GM19351 (cell line): ENCODE results near the gene SAC3D1.
"Not testable (repeated sequence)": the region's sequence is repeated elsewhere in the genome, so short reads cannot be mapped to it uniquely, and the experiment has no call there.

ENCODE experiments used
- ATAC-seq: cut with Tn5 transposase; IDR thresholded peaks from one replicate; pipeline ENCODE4 v1.9.1; 2021; ENCODE audit warnings: mild to moderate bottlenecking, moderate library complexity; ENCODE audit not compliant: unreplicated experiment

The SAC3D1 gene

GRCh38 chr11:65040847-65041622 lies at the start of gene SAC3D1:
Gene SAC3D1 (plus strand): TSS chr11:65041210. CDS start chr11:65041293, 83 bp downstream.
- ATAC-seq, result peak; percentile 86

GRCh38 chr11:64994318-64994717 lies 46.7 kb upstream of the SAC3D1 start:
- ATAC-seq, result no peak

GRCh38 chr11:64996327-64996709 lies 44.7 kb upstream of the SAC3D1 start:
- no peak for ATAC-seq

DNA sequence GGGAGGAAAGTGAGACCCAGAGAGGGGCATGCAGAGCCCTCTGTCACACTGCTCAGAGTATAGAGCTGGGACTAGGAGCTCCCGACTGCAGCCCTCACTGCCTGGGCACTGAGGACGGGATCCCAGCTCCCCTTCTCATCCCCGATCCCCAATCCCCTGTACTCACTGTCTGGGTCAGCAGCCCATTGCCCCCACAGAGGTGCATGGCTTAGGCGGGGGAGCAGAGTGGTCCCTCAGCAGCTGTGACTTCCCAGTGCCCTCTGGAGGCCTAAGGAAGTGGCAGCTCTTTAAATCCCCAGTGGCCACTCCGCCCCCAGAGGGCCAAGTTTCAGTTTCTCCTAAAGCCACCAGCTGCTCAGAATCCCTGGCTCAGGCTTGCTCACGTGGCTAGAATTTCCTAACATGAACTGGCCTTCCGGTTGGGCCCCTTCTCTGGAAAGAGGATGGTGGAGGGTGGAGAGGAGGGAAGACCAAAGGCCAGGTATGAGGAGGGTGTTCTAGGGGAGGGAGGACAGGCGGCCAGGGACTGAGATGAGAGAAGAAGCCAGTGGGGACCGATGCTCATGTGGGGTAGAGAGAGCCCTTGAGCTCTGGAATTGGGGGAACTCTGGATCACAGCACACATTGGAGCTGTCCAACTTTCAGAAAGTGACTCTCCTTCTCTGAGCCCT lies 44.2 kb upstream of the SAC3D1 start, which contains the start of gene BATF2:
Gene BATF2 (minus strand): TSS at position 262 of the 671 bp plus-strand sequence. CDS start 57 bp downstream, at position 205.
- ATAC-seq, result no peak

DNA sequence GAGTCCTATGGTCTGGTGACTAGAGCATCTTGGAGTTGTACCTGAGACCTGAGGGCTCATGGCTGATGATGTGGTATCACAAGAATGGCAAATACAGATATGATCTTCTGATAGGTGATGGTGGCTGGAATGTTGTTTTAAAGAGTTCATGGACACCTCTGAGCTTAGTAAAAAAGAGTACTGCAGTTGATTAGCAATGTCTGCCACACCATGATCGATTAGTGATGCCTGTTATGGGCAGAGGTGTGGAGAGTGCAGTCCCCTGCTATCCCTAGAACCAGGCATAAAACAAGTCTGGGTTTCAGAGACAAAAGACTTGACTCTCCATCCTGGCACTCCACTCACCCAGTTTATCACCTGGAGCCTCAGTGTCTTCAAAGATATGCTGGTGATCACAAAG lies 42.9 kb upstream of the SAC3D1 start:
- ATAC-seq, result no peak

DNA sequence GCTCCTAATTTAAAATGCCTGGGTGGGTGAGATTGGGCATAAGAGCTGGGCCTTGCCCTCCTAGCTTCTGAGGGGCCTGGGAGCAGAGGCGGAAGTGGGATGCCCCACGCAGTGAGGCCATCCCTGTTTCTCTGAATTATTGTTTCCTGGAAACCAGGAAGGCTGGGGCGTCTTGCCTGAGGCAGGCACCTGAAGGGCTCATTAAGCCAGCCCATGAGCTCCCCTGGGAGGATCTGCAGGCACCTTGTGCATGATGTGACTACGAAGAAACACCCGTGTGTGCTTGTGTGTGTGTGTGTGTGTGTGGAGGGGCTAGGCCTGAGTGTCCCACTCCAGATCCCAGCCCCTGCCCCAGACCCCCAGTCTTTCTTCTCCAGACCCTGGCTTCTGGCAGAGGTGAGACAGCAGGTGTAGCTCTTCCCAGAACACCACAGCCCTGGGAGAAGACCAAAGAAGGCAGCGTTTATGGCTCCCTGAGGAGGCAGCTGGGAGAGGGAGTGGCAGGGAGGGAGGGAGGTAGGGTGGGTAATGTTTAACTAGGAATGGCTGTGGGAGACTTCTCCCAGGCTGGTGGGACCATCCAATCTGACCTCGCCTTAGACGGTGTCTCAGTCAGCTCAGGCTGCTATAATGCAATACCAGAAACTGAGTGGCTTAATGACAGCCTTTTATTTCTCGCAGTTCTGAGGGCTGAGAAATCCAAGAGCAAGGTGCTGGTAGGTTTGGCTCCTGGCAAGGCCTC lies 42.1 kb upstream of the SAC3D1 start:
- ATAC-seq, result no peak

GRCh38 chr11:64999478-64999877 lies 41.5 kb upstream of the SAC3D1 start:
- ATAC-seq, result no peak

GRCh38 chr11:65002706-65003105 lies 38.3 kb upstream of the SAC3D1 start:
- no peak for ATAC-seq

- no peak for ATAC-seq
Measured at GRCh38 chr11:65003282-65003681, 37.7 kb upstream of the SAC3D1 start.

- not testable (repeated sequence) for ATAC-seq
Measured at GRCh38 chr11:65003968-65004367, 37.0 kb upstream of the SAC3D1 start.

DNA sequence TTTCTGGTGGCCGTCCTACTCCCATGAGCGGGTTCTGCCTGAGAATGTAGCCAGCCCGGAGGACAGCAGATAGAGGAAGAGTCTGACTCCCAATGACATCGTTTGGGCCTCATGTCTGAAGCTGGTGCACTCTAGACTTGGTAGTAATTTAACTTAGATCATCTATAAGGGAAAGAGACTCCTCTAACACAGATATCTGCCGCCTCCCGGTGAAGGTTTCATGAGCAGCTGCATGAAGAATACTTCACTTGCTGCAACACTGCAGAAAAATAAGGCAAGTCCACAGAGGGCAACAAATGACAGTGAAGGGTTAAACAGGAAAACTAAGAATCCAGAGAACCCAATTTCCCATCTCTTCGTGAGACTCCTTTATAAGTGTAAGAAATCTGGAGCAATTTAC lies 33.0 kb upstream of the SAC3D1 start:
- ATAC-seq, result no peak

- ATAC-seq, result no peak
Measured at GRCh38 chr11:65008873-65009272, 32.1 kb upstream of the SAC3D1 start.

GRCh38 chr11:65013130-65013887 lies 27.7 kb upstream of the SAC3D1 start:
- peak; percentile 71 for ATAC-seq

DNA sequence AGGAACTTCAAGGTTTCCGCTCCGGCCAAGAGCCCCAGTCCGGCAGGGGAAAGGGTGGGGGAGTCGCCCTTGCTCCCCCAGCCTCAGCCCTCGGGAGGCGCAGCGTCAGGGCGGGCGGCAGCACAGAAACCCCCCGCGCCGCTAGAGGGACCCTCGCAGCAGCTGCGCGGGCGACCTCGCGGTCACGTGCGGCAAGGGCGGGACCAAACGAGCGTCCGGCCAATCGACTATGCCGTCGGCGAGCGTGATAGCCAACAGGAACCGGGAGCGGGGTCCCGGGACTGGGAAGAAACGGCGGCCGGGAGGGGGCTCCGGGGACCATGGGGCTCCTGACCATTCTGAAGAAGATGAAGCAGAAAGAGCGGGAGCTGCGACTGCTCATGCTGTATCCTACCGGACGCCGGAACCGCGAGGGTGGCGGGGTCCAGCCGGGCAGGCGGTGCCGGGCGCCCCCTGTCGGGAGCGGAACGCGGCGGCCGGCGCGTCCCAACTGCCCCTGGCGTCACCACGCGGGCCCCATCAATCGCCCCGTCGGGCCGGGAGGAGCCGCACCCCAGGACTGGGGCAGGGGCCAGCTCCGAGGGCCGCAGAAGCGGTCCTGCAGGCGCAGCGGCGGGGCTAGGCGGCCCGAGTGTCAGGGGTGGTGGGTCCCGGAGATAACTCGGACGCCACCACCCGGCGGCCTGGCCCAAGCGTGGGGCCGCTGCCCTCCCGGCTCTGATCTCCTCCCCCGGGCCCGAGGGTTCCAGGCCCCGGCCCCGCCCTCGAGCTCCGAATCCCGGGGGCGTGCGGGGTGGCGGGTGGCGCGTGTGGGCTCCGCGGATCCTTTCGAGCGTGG lies 26.9 kb upstream of the SAC3D1 start, which contains the start of gene ARL2:
Gene ARL2 (plus strand): TSS at position 273 of the 838 bp plus-strand sequence. CDS start 48 bp downstream, at position 321.
- peak; percentile 70 for ATAC-seq

- no peak for ATAC-seq
Measured at GRCh38 chr11:65014726-65015227, 26.2 kb upstream of the SAC3D1 start.

GRCh38 chr11:65016705-65017104 lies 24.3 kb upstream of the SAC3D1 start:
- no peak for ATAC-seq

DNA sequence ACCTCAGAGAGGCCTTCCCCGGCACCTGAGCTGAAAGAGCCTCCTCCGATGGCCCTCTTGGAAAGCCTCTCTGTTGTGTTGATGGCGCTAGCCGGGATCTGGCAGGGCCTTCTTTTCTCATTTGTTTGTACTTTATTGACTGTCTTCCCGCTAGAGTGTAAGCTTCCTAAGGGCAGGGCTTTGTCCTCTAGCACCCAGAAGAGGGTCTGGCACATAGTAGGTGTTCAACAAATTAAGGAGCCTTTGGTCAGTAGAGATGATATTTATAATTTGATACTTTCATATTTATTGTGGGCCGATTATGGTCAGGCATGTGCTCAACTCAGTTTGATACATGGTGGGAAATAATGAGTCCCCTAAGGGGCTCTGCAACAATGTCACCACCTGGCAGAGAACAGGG lies 23.1 kb upstream of the SAC3D1 start:
- ATAC-seq, result no peak

GRCh38 chr11:65019824-65020223 lies 21.2 kb upstream of the SAC3D1 start:
- ATAC-seq, result no peak

DNA sequence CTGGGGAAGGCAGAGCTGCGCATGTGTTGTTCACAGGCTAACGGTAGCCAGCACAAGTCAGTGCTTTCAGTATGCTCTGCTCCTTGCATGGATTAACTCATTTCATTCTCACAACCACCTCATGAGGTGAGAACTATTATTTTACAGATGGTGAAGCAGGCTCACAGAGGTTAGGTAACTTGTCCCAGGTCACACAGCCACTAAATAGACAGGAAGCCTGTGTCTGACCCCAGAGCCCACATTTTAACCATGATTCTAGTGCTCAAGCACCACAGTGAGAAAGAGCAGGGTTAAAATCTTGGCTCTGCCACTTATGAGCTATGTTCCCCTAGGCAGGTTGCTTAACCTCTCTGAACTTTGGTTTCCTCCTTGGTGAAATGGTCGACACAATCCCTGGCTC lies 20.0 kb upstream of the SAC3D1 start:
- ATAC-seq, result no peak

DNA sequence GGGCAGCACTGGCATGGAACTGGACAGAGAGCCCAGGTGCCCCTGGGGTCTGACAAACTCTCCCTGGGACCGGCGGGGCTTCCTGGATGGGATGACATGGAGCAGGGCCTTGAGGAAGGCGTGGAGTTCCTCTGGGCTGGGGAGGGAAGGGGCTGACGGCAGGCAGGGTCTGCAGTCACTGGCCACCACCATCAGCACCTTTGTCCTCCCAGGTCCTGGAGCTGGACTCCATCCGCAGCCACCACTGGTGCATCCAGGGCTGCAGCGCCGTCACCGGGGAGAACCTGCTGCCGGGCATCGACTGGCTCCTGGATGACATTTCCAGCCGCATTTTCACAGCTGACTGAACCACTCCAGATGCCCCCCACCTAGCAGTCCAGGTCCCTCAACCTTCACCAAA lies 19.5 kb upstream of the SAC3D1 start:
- no peak for ATAC-seq
